Neutrophil (primary cell): ENCODE results near the gene GOLGA8O.
"Not testable (repeated sequence)": the region's sequence is repeated elsewhere in the genome, so short reads cannot be mapped to it uniquely, and the experiment has no call there.

Experiments used
- H3K27ac ChIP-seq: fragments of 200-600 bp; sonication (generic); 2 replicates; pipeline ENCODE4 v1.5.1; 2016; ENCODE audit warnings: mild to moderate bottlenecking, moderate library complexity
- H3K27me3 ChIP-seq: fragments of 200-600 bp; sonication (generic); 2 replicates; pipeline ENCODE4 v1.6.0; 2016; ENCODE audit warnings: mild to moderate bottlenecking
- H3K36me3 ChIP-seq: fragments of 200-600 bp; sonication (generic); 2 replicates; pipeline ENCODE4 v1.5.1; 2017
- H3K4me1 ChIP-seq, 2 experiments: fragments of 200-600 bp in 1 of 2; sonication (generic) in 1 of 2; 1 replicate in 1 of 2; 2 replicates in 1 of 2; pipeline versions ENCODE4 v1.5.1 to v1.6.1; 2013 to 2016; ENCODE audit warnings: low read depth in 1 of 2, low read length in 1 of 2, mild to moderate bottlenecking in 1 of 2, moderate library complexity in 1 of 2; ENCODE audit not compliant: control insufficient read depth in 1 of 2, insufficient read depth in 1 of 2
- H3K4me3 ChIP-seq, 2 experiments: fragments of 200-600 bp in 1 of 2; sonication (generic) in 1 of 2; 1 replicate in 1 of 2; 2 replicates in 1 of 2; pipeline ENCODE4 v1.5.1; 2013 to 2016; ENCODE audit warnings: low read depth in 1 of 2, low read length in 1 of 2, mild to moderate bottlenecking in 1 of 2, moderate library complexity in 1 of 2
- H3K9me3 ChIP-seq: fragments of 200-600 bp; sonication (generic); 2 replicates; pipeline ENCODE4 v1.5.1; 2016

The GOLGA8O gene

GRCh38 chr15:32455534-32455933 is at the start of gene GOLGA8O:
Gene GOLGA8O, minus strand, starts transcription at chr15:32455634. Its CDS starts 98 bp downstream, at chr15:32455536.
- not testable (repeated sequence) for H3K4me3 ChIP-seq, H3K9me3 ChIP-seq, H3K27me3 ChIP-seq, H3K36me3 ChIP-seq, H3K4me1 ChIP-seq, H3K27ac ChIP-seq

- H3K27me3 ChIP-seq, H3K27ac ChIP-seq, H3K9me3 ChIP-seq, H3K4me1 ChIP-seq, H3K4me3 ChIP-seq, H3K36me3 ChIP-seq: not testable (repeated sequence)
Observed at GRCh38 chr15:32504152-32504811, 48.8 kb upstream of the GOLGA8O start.

- not testable (repeated sequence) for H3K4me3 ChIP-seq, H3K9me3 ChIP-seq, H3K36me3 ChIP-seq, H3K27ac ChIP-seq, H3K4me1 ChIP-seq, H3K27me3 ChIP-seq
Observed at GRCh38 chr15:32502946-32503345, 47.5 kb upstream of the GOLGA8O start.

- not testable (repeated sequence) for H3K4me1 ChIP-seq, H3K9me3 ChIP-seq, H3K27ac ChIP-seq, H3K36me3 ChIP-seq, H3K4me3 ChIP-seq, H3K27me3 ChIP-seq
Observed at GRCh38 chr15:32492768-32493167, 37.3 kb upstream of the GOLGA8O start.

- not testable (repeated sequence) for H3K4me3 ChIP-seq, H3K27ac ChIP-seq, H3K9me3 ChIP-seq, H3K27me3 ChIP-seq, H3K36me3 ChIP-seq, H3K4me1 ChIP-seq
Observed at GRCh38 chr15:32486474-32486873, 31.0 kb upstream of the GOLGA8O start.

GRCh38 chr15:32483377-32483776 is 27.9 kb upstream of the GOLGA8O start:
- H3K4me1 ChIP-seq, H3K4me3 ChIP-seq, H3K27me3 ChIP-seq, H3K27ac ChIP-seq, H3K36me3 ChIP-seq, H3K9me3 ChIP-seq: not testable (repeated sequence)

GRCh38 chr15:32481683-32482082 is 26.2 kb upstream of the GOLGA8O start:
- not testable (repeated sequence) for H3K4me1 ChIP-seq, H3K9me3 ChIP-seq, H3K36me3 ChIP-seq, H3K4me3 ChIP-seq, H3K27me3 ChIP-seq, H3K27ac ChIP-seq

GRCh38 chr15:32468076-32468475 is 12.6 kb upstream of the GOLGA8O start:
- not testable (repeated sequence) for H3K27me3 ChIP-seq, H3K36me3 ChIP-seq, H3K4me3 ChIP-seq, H3K4me1 ChIP-seq, H3K27ac ChIP-seq, H3K9me3 ChIP-seq

- H3K27me3 ChIP-seq, H3K4me1 ChIP-seq, H3K4me3 ChIP-seq, H3K36me3 ChIP-seq, H3K27ac ChIP-seq, H3K9me3 ChIP-seq: not testable (repeated sequence)
Observed at GRCh38 chr15:32440445-32440977, 14.9 kb downstream of the GOLGA8O start.

GRCh38 chr15:32434102-32434963 is 21.1 kb downstream of the GOLGA8O start:
- H3K27me3 ChIP-seq, H3K4me1 ChIP-seq, H3K9me3 ChIP-seq, H3K4me3 ChIP-seq, H3K27ac ChIP-seq, H3K36me3 ChIP-seq: not testable (repeated sequence)

- H3K27me3 ChIP-seq, H3K36me3 ChIP-seq, H3K4me3 ChIP-seq: not testable (repeated sequence)
Observed at GRCh38 chr15:32427635-32428034, 27.8 kb downstream of the GOLGA8O start.

GRCh38 chr15:32426511-32426910 is 28.9 kb downstream of the GOLGA8O start:
- not testable (repeated sequence) for H3K9me3 ChIP-seq, H3K36me3 ChIP-seq, H3K27ac ChIP-seq, H3K4me3 ChIP-seq, H3K4me1 ChIP-seq, H3K27me3 ChIP-seq

More at GRCh38 chr15:32427635-32428034, 27.8 kb downstream of the GOLGA8O start:
- not testable (repeated sequence) for H3K27ac ChIP-seq, H3K4me1 ChIP-seq, H3K9me3 ChIP-seq

- H3K27me3 ChIP-seq, H3K4me3 ChIP-seq, H3K9me3 ChIP-seq, H3K4me1 ChIP-seq, H3K27ac ChIP-seq, H3K36me3 ChIP-seq: not testable (repeated sequence)
Observed at GRCh38 chr15:32407903-32408302, 47.5 kb downstream of the GOLGA8O start.

GRCh38 chr15:32403192-32403591 is 52.2 kb downstream of the GOLGA8O start, which contains the start of gene GOLGA8K:
Gene GOLGA8K, minus strand, starts transcription at chr15:32403292. Its CDS starts 98 bp downstream, at chr15:32403194.
- not testable (repeated sequence) for H3K36me3 ChIP-seq, H3K4me3 ChIP-seq, H3K27me3 ChIP-seq, H3K27ac ChIP-seq, H3K4me1 ChIP-seq, H3K9me3 ChIP-seq
